Subcutaneous abdominal adipose tissue (tissue), 5 donors: ENCODE results near the gene FMNL2.
A peak's percentile ranks its signal among the peaks of the same experiment; 100 is the strongest.

Experiments
- H3K27ac ChIP-seq: one replicate; pipeline ENCODE4 v1.7.0; 2013; ENCODE audit warnings: low read depth, mild to moderate bottlenecking, inconsistent platforms, low read length, moderate library complexity
- H3K27me3 ChIP-seq, 5 donors: one replicate each; pipeline ENCODE4 v1.7.0; 2013; ENCODE audit warnings: low read length in 5 of 5, inconsistent platforms in 1 of 5; ENCODE audit not compliant: control insufficient read depth in 5 of 5, insufficient read depth in 4 of 5
- H3K36me3 ChIP-seq, 5 donors: one replicate each; pipeline ENCODE4 v1.7.0; 2013; ENCODE audit warnings: low read length in 5 of 5; ENCODE audit not compliant: control insufficient read depth in 5 of 5, insufficient read depth in 5 of 5
- H3K4me1 ChIP-seq, 5 donors: one replicate each; pipeline ENCODE4 v1.7.0; 2013; ENCODE audit warnings: low read length in 5 of 5, mild to moderate bottlenecking in 3 of 5, moderate library complexity in 1 of 5; ENCODE audit not compliant: control insufficient read depth in 5 of 5, insufficient read depth in 5 of 5
- H3K4me3 ChIP-seq, 5 donors: one replicate each; pipeline ENCODE4 v1.7.0; 2013; ENCODE audit warnings: low read length in 5 of 5, low read depth in 1 of 5
- H3K9ac ChIP-seq, 5 donors: one replicate each; pipeline ENCODE4 v1.7.0; 2013; ENCODE audit warnings: low read length in 5 of 5, mild to moderate bottlenecking in 4 of 5, moderate library complexity in 3 of 5
- H3K9me3 ChIP-seq, 5 donors: one replicate each; pipeline ENCODE4 v1.7.0; 2013; ENCODE audit warnings: low read length in 5 of 5; ENCODE audit not compliant: control insufficient read depth in 5 of 5
- donor health status: healthy.
- donor health status: healthy.
- donor health status: healthy.
- donor health status: healthy.
- donor health status: healthy.

Gene FMNL2

GRCh38 chr2:152337511-152337903, 2.5 kb downstream of the FMNL2 start:
- H3K27me3 ChIP-seq = no peaks in the 10 kb centered on the region

GRCh38 chr2:152339556-152340286, 4.7 kb downstream of the FMNL2 start:
- no peak overlapping the region for H3K9ac ChIP-seq
- H3K9me3 ChIP-seq = no peaks in the 10 kb centered on the region
- no peak overlapping the region for H3K27ac ChIP-seq
- H3K4me1 ChIP-seq = peaks cover 0 to 41% (median 27%) of the 10 kb centered on the region in 5 donors
- peaks cover 0 to 9% (median 3%) of the 10 kb centered on the region in 5 donors for H3K36me3 ChIP-seq
- H3K4me3 ChIP-seq = no peak overlapping the region
- no peaks in the 10 kb centered on the region for H3K27me3 ChIP-seq

More at GRCh38 chr2:152337511-152337903, 2.5 kb downstream of the FMNL2 start:
- Histone ChIP-seq H3K27ac (peak overlapping the region; percentile 93), H3K36me3 (no peaks in the 10 kb centered on the region), H3K4me1 (peaks cover 0 to 40% (median 32%) of the 10 kb centered on the region in 5 donors), H3K4me3 (peak overlapping the region in 4 of 5 donors; percentile 82 to 87 (median 85)), H3K9me3 (no peaks in the 10 kb centered on the region), H3K9ac (no peak overlapping the region)

GRCh38 chr2:152342259-152343046, 7.5 kb downstream of the FMNL2 start:
- no peak overlapping the region for H3K4me3 ChIP-seq
- H3K36me3 ChIP-seq = peaks cover 0 to 9% (median 3%) of the 10 kb centered on the region in 5 donors
- H3K4me1 ChIP-seq = peaks cover 0 to 30% (median 14%) of the 10 kb centered on the region in 5 donors
- H3K9ac ChIP-seq = no peak overlapping the region
- H3K27ac ChIP-seq = no peak overlapping the region
- no peaks in the 10 kb centered on the region for H3K9me3 ChIP-seq
- H3K27me3 ChIP-seq = no peaks in the 10 kb centered on the region

- no peak overlapping the region for H3K4me3 ChIP-seq
- peaks cover 0 to 29% (median 10%) of the 10 kb centered on the region in 5 donors for H3K4me1 ChIP-seq
- H3K27me3 ChIP-seq = no peaks in the 10 kb centered on the region
- no peaks in the 10 kb centered on the region for H3K9me3 ChIP-seq
- H3K27ac ChIP-seq = no peak overlapping the region
- H3K9ac ChIP-seq = no peak overlapping the region
- H3K36me3 ChIP-seq = peaks cover 0 to 9% (median 3%) of the 10 kb centered on the region in 5 donors
Measured at GRCh38 chr2:152343426-152343825, 8.5 kb downstream of the FMNL2 start.

GRCh38 chr2:152344579-152345195, 9.7 kb downstream of the FMNL2 start:
- H3K4me3 ChIP-seq = no peak overlapping the region
- H3K9me3 ChIP-seq = no peaks in the 10 kb centered on the region
- H3K36me3 ChIP-seq = peaks cover 0 to 9% (median 3%) of the 10 kb centered on the region in 5 donors
- H3K27ac ChIP-seq = no peak overlapping the region
- H3K27me3 ChIP-seq = no peaks in the 10 kb centered on the region
- H3K4me1 ChIP-seq = peaks cover 0 to 20% (median 5%) of the 10 kb centered on the region in 5 donors
- H3K9ac ChIP-seq = no peak overlapping the region

- Histone ChIP-seq H3K4me3 (no peak overlapping the region), H3K9ac (no peak overlapping the region), H3K27me3 (no peaks in the 10 kb centered on the region), H3K4me1 (peaks cover 0 to 7% (median 0%) of the 10 kb centered on the region in 5 donors), H3K9me3 (no peaks in the 10 kb centered on the region), H3K27ac (peak overlapping the region; percentile 5), H3K36me3 (peaks cover 0 to 9% (median 3%) of the 10 kb centered on the region in 5 donors)
Measured at GRCh38 chr2:152347076-152347475, 12.1 kb downstream of the FMNL2 start.

GRCh38 chr2:152348388-152348787, 13.4 kb downstream of the FMNL2 start:
- H3K27ac ChIP-seq = peak overlapping the region; percentile 5
- H3K4me1 ChIP-seq = peaks cover 0 to 3% (median 0%) of the 10 kb centered on the region in 5 donors
- H3K9me3 ChIP-seq = no peaks in the 10 kb centered on the region
- H3K27me3 ChIP-seq = no peaks in the 10 kb centered on the region
- H3K9ac ChIP-seq = no peak overlapping the region
- H3K36me3 ChIP-seq = peaks cover 0 to 9% (median 3%) of the 10 kb centered on the region in 5 donors
- H3K4me3 ChIP-seq = no peak overlapping the region

GRCh38 chr2:152349416-152349815, 14.4 kb downstream of the FMNL2 start:
- no peak overlapping the region for H3K9ac ChIP-seq
- no peak overlapping the region for H3K4me3 ChIP-seq
- no peaks in the 10 kb centered on the region for H3K9me3 ChIP-seq
- H3K27ac ChIP-seq = no peak overlapping the region
- peaks cover 0 to 2% (median 0%) of the 10 kb centered on the region in 5 donors for H3K36me3 ChIP-seq
- no peaks in the 10 kb centered on the region for H3K27me3 ChIP-seq
- H3K4me1 ChIP-seq = peaks cover 0 to 9% (median 4%) of the 10 kb centered on the region in 5 donors

GRCh38 chr2:152350155-152350679, 15.2 kb downstream of the FMNL2 start:
- H3K27me3 ChIP-seq = no peaks in the 10 kb centered on the region
- H3K4me1 ChIP-seq = peaks cover 0 to 17% (median 9%) of the 10 kb centered on the region in 5 donors
- H3K9me3 ChIP-seq = no peaks in the 10 kb centered on the region
- no peak overlapping the region for H3K4me3 ChIP-seq
- peaks cover 0 to 2% (median 0%) of the 10 kb centered on the region in 5 donors for H3K36me3 ChIP-seq
- H3K27ac ChIP-seq = no peak overlapping the region
- no peak overlapping the region for H3K9ac ChIP-seq
